HepG2 (cell line): Measurements from ENCODE around the gene ADGRD1. TPM values are rescaled to one million over a fixed set of nuclear protein-coding genes. Genes with fewer than 3 reads are reported as not detected.

ENCODE experiments used
- ATAC-seq: fragments of 200-7000 bp; cut with Tn5 transposase; 3 replicates; pipeline ENCODE4 v1.9.1; 2020; ENCODE audit warnings: mild to moderate bottlenecking, moderate library complexity
- BruUV-seq: library from RNA; stranded (reverse); fragments of 400-500 nt; replicated peaks from 2 replicates; lab custom pipeline; 2021; lab: Mats Ljungman, UMichigan
- CTCF ChIA-PET: fragments of 300-600 bp; formaldehyde crosslinking; extraction: SDS; loops from one replicate; lab custom pipeline; 2021; ENCODE audit warnings: low total read pairs, inconsistent platforms, low intra/inter-chr PET ratio; lab: Yijun Ruan, JAX
- POLR2A ChIA-PET: fragments of 350-600 bp; sonication (Branson Sonifier 250); formaldehyde crosslinking; loops from one replicate; lab custom pipeline; 2020; ENCODE audit warnings: antibody characterized with exemption, inconsistent platforms; lab: Yijun Ruan, JAX
- DNase-seq: peaks from one replicate; pipeline ENCODE4 v3.0.0-alpha.2; 2015; ENCODE audit warnings: low spot score
- FAIRE-seq: peaks from 3 replicates; lab custom pipeline; 2011; peaks lifted over from hg19 to GRCh38; lab: Jason Lieb, UNC
- H2AFZ ChIP-seq: one replicate; pipeline ENCODE4 v1.6.1; 2011; ENCODE audit warnings: low read length, inconsistent platforms
- H3K27ac ChIP-seq: fragments of 300-600 bp; 3 replicates; pipeline ENCODE4 v1.8.0; 2011; ENCODE audit warnings: mixed run types, mild to moderate bottlenecking, mixed read lengths, low read length, inconsistent platforms; ENCODE audit not compliant: insufficient read depth; ENCODE audit errors: extremely low read length
- H3K27me3 ChIP-seq, 2 experiments: fragments of 200-600 bp in 1 of 2; 2 replicates in 1 of 2; 3 replicates in 1 of 2; pipeline versions ENCODE4 v1.6.0 to v1.8.0; 2011; ENCODE audit warnings: low read length in 2 of 2, mild to moderate bottlenecking in 2 of 2, moderate library complexity in 2 of 2, inconsistent platforms in 1 of 2; ENCODE audit not compliant: insufficient read depth in 2 of 2, control insufficient read depth in 1 of 2
- H3K36me3 ChIP-seq, 2 experiments: fragments of 200-600 bp in 1 of 2; replicated peaks in 1 of 2; 2 replicates in 1 of 2; 3 replicates in 1 of 2; pipeline versions ENCODE4 v1.5.1 to v1.8.0; 2011; ENCODE audit warnings: low read length in 2 of 2, inconsistent platforms in 1 of 2; ENCODE audit not compliant: insufficient read depth in 2 of 2, control insufficient read depth in 1 of 2
- H3K4me1 ChIP-seq: 2 replicates; pipeline ENCODE4 v1.5.1; 2012; ENCODE audit warnings: low read length, inconsistent platforms; ENCODE audit not compliant: insufficient read depth
- H3K4me2 ChIP-seq: 2 replicates; pipeline ENCODE4 v1.6.0; 2011; ENCODE audit warnings: low read depth, low read length, inconsistent platforms
- H3K4me3 ChIP-seq, 3 experiments: fragments of 200-600 bp in 1 of 3; sonication (generic), shearing (Covaris generic) in 1 of 3; replicated peaks in 1 of 3; 2 replicates each; pipeline ENCODE4 v1.5.1; 2011 to 2016; ENCODE audit warnings: low read length in 3 of 3, inconsistent platforms in 2 of 3, low read depth in 2 of 3, mild to moderate bottlenecking in 2 of 3, control low read depth in 1 of 3, mixed read lengths in 1 of 3; ENCODE audit not compliant: insufficient read depth in 1 of 3
- H3K79me2 ChIP-seq: one replicate; pipeline ENCODE4 v1.6.1; 2011; ENCODE audit warnings: low read length, inconsistent platforms; ENCODE audit not compliant: insufficient read depth
- H3K9ac ChIP-seq: 2 replicates; pipeline ENCODE4 v1.6.0; 2011; ENCODE audit warnings: mild to moderate bottlenecking, low read depth, low read length, inconsistent platforms; ENCODE audit not compliant: insufficient read depth
- H3K9me3 ChIP-seq: 2 replicates; pipeline ENCODE4 v1.5.1; 2012; ENCODE audit warnings: mild to moderate bottlenecking, low read length
- H4K20me1 ChIP-seq: 2 replicates; pipeline ENCODE4 v1.6.0; 2011; ENCODE audit warnings: inconsistent platforms, mild to moderate bottlenecking, low read length, moderate library complexity; ENCODE audit not compliant: insufficient read depth
- BCLAF1 ChIP-seq: fragments of 450-650 bp; IDR thresholded peaks from 2 replicates; pipeline ENCODE4 v1.6.1; 2017; ENCODE audit warnings: mild to moderate bottlenecking
- CEBPB ChIP-seq: IDR thresholded peaks from 2 replicates; pipeline ENCODE4 v1.6.1; 2011; ENCODE audit warnings: low read depth, low read length, improper control_type of control experiment, borderline replicate concordance
- DBP ChIP-seq: sonication (generic); formaldehyde crosslinking; IDR thresholded peaks from 2 replicates; pipeline ENCODE4 v1.4.0; 2020; ENCODE audit warnings: missing genetic modification reagents; ENCODE audit errors: not compliant biosample characterization
- HDAC2 ChIP-seq: sonication (generic); formaldehyde crosslinking; IDR thresholded peaks from 2 replicates; pipeline ENCODE4 v1.4.0; 2020; ENCODE audit warnings: missing genetic modification reagents
- NFATC3 ChIP-seq: sonication (generic); formaldehyde crosslinking; IDR thresholded peaks from 2 replicates; pipeline ENCODE4 v1.5.1; 2020; ENCODE audit warnings: mild to moderate bottlenecking, missing genetic modification reagents
- THAP9 ChIP-seq: sonication (generic); formaldehyde crosslinking; IDR thresholded peaks from 2 replicates; pipeline ENCODE4; 2020; ENCODE audit warnings: missing genetic modification reagents, mild to moderate bottlenecking, borderline replicate concordance
- ZNF12 ChIP-seq: sonication (generic); formaldehyde crosslinking; IDR thresholded peaks from 2 replicates; pipeline ENCODE4 v1.5.0; 2020; ENCODE audit warnings: missing genetic modification reagents
- ZNF710 ChIP-seq: sonication (generic); formaldehyde crosslinking; IDR thresholded peaks from 2 replicates; pipeline ENCODE4 v1.5.0; 2020; ENCODE audit warnings: mild to moderate bottlenecking, missing genetic modification reagents, borderline replicate concordance
- WGBS: methylation state at CpG from one replicate; pipeline ENCODE4 v1.1.6; 2017; ENCODE audit warnings: low lambda C conversion rate; 5-methylcytosine and 5-hydroxymethylcytosine counted together
- in situ Hi-C: cut with HindIII; loops from 2 replicates; pipeline ENCODE4 v1.10.0; 2017; ENCODE audit warnings: low pct_unique_long_range_greater_than_20kb; ENCODE audit not compliant: extremely low pct_ligation_motif_present
- intact Hi-C: fragments of 100-400 bp; cut with micrococcal nuclease; formaldehyde crosslinking; loops from one replicate; pipeline ENCODE4 v1.10.0; 2022; ENCODE audit not compliant: unreplicated experiment
- polyA plus RNA-seq, 8 experiments: library from polyadenylated mRNA; depleted of rRNA in 3 of 8; stranded (reverse) in 7 of 8; unstranded in 1 of 8; fragments of >200 nt; fragmentation: Illumina TruSeq in 4 of 8; extraction: Trizol in 4 of 8; gene quantifications; 2 replicates each; pipeline versions ENCODE4 v1.2.1 to v1.2.3, GENCODE V29; 2011 to 2016; ENCODE audit warnings: low read depth in 4 of 8, missing spikeins in 1 of 8, mixed read lengths in 1 of 8; ENCODE audit not compliant: insufficient read depth in 1 of 8
- total RNA-seq, 5 experiments: library from RNA; depleted of rRNA; stranded (reverse); fragments of >200 nt; fragmentation: Illumina TruSeq; extraction: Trizol; gene quantifications; 2 replicates each; pipeline ENCODE4 v1.2.3, GENCODE V29; 2016; ENCODE audit warnings: low read depth in 1 of 5

The ADGRD1 gene
- total and polyA plus RNA-seq, 2 of the 13 experiments (the other 11 are each of a cell fraction or from before 2014, with no cell fraction given), result 0.46 to 12.4 TPM

GRCh38 chr12:131114942-131115584 is 161.4 kb downstream of the ADGRD1 start (continued):
- TF ChIP-seq BCLAF1 (no peak), ZNF710 (no peak), CEBPB (peak; percentile 91), ZNF12 (CRISPR knock-in tag) (peak; percentile 91)

- FAIRE-seq (no peak), ATAC-seq (peak; percentile 47; the same call in 2 of the 3 replicates), DNase-seq (no peak)
- no peak overlapping the region for H3K9ac ChIP-seq
- H2AFZ ChIP-seq, result no peak overlapping the region
- no TSS peak for BruUV-seq
- H3K79me2 ChIP-seq, result no peaks in the 10 kb centered on the region
- POLR2A ChIA-PET, result no interaction called here
- in situ Hi-C loops (loop anchor here (25.0 kb wide), 1 partner anchor 721 kb away; the partner anchor contains the start of gene MMP17), intact Hi-C loops (no loop called here)
- no peaks in the 10 kb centered on the region for H4K20me1 ChIP-seq
- CTCF ChIA-PET, result interaction anchor here (0.5 kb wide), 1 partner anchor 720 kb away, joined by 3 read pairs; no protein-coding TSS in a partner anchor
- H3K9me3 ChIP-seq, result no peaks in the 10 kb centered on the region
- H3K27ac ChIP-seq, result no peak overlapping the region
- H3K27me3 ChIP-seq, result no peaks in the 10 kb centered on the region
- H3K4me3 ChIP-seq, result no peak overlapping the region
- H3K4me2 ChIP-seq, result no peak overlapping the region
- H3K36me3 ChIP-seq, result no peaks in the 10 kb centered on the region
- 92% methylated on average over 7 of the region's 8 CpGs for WGBS
- 0 out of 2 replicates have a peak, but pooled peaks cover 6% of the 10 kb centered on the region for H3K4me1 ChIP-seq
- TF ChIP-seq THAP9 (CRISPR knock-in tag), result no peak
- TF ChIP-seq NFATC3 (CRISPR knock-in tag), result no peak
- no peak for TF ChIP-seq DBP
- no peak for TF ChIP-seq HDAC2
Observed at GRCh38 chr12:131115766-131116467, 162.2 kb downstream of the ADGRD1 start.
